ENCODE measurements around the gene KSR1.
"Not testable (repeated sequence)": the region's sequence is repeated elsewhere in the genome, so short reads cannot be mapped to it uniquely, and the experiment has no call there.

KSR1 gene

DNA sequence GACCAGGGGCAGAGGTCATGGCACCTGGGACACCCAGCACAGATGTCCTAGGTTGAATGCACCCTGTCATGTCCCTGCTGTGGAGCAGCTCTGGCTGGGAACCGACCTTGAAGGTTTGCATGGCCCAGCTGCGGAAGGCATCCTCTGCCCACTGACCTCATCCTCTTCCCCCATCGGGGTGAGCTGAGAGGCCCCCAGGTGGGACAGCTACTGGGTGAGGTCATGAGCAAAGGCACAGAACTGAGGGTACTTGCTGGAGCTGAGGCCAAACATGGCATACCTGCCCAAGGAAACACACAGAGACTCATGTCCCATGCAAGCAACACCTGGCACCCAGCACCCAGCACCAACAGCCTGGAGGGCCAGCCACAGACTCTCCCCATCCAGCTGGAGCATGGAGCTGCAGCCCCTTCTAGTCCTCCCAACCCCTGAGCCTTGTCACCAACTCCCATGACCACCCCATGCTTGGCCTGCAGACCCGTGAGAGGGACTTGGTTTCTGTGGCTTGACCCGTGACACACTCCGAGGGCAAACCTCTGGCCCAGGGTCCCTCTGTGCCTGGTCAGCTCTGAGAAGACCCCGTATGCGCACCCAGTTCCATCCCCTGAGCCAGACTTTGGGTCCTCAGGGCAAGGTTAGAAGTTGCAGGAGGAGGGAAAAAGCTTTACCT, 207.8 kb downstream of the KSR1 start:
- no peak for TF ChIP-seq BHLHE40 (IDR thresholded peaks at IDR 0.05; ENCODE audit: borderline replicate concordance)
- TF ChIP-seq L3MBTL2 (conservative IDR thresholded peaks at IDR 0.05) = no peak
- no peak for TF ChIP-seq SUZ12 (IDR thresholded peaks at IDR 0.05)
- TF ChIP-seq HDGF (IDR thresholded peaks at IDR 0.05; ENCODE audit: borderline replicate concordance) = no peak
- no peak for TF ChIP-seq ARNT (IDR thresholded peaks at IDR 0.05)
- TF ChIP-seq LEF1 (IDR thresholded peaks at IDR 0.05; ENCODE audit: borderline replicate concordance) = no peak
- no peak for TF ChIP-seq TARDBP (IDR thresholded peaks at IDR 0.05)
- no peak for TF ChIP-seq CTBP1 (IDR thresholded peaks at IDR 0.05; ENCODE audit: borderline replicate concordance)
- TF ChIP-seq FOXM1 (IDR thresholded peaks at IDR 0.05; ENCODE audit: borderline replicate concordance) = no peak
- no peak for TF ChIP-seq FOXK2 (IDR thresholded peaks at IDR 0.05)
- no peak for DNase-seq (ENCODE audit: extremely low spot score)
- POLR2A ChIA-PET = no interaction called here
- CTCF ChIA-PET = interaction anchor here (0.6 to 2.8 kb wide), 3 partner anchors 9 to 92 kb away, joined by 3 to 7 read pairs (median 3); no protein-coding TSS in a partner anchor

DNA sequence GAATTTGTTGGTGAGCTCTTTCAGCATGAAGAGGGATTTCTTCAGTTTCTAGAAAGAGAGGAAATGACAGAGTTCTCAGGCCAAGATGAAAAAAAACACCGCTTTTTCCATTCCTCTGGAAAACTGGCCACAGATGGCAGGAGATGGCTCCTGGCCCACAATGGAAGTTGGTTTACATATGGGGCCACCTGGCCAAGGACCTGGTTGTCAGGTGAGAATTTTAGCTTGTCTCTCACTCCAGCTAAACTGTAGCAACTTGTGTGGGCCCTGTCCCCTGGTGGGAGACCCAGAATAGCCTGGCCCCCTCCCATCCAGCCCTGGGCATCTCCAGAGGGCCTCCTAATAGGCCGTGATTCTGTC, 208.3 kb downstream of the KSR1 start:
- ChIA-PET CTCF (interaction anchor here (0.6 to 2.8 kb wide), 3 partner anchors 10 to 92 kb away, joined by 3 to 7 read pairs (median 3); no protein-coding TSS in a partner anchor), POLR2A (no interaction called here)

DNA sequence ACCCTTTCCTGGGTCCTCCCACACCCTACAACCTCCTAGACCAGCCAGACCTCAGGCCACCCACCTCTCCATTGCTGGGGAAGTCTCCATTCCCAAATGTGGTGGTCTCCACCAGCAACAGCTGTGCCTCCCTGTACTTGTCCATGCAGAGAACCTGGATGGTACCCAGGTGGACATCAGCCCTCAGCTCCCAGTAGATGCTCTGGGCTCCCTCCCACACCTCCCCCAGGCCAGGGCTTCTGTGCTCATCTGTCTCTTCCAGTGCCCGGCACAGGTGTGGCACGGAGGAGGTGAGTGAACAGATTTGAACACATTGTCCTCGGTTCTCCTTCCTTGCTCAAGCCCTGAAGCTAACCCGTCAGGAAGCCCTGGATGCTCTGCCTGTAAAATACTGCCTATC, 209.3 kb downstream of the KSR1 start:
- no peak for DNase-seq (ENCODE audit: extremely low spot score)
- ChIA-PET CTCF (interaction anchor here (0.7 kb wide), 1 partner anchor 94 kb away, joined by 3 read pairs; no protein-coding TSS in a partner anchor), POLR2A (no interaction called here)
- no peak for TF ChIP-seq FOXM1 (IDR thresholded peaks at IDR 0.05; ENCODE audit: borderline replicate concordance)
- no peak for TF ChIP-seq ARNT (IDR thresholded peaks at IDR 0.05)
- no peak for TF ChIP-seq FOXK2 (IDR thresholded peaks at IDR 0.05)
- TF ChIP-seq NFRKB (IDR thresholded peaks at IDR 0.05) = no peak
- TF ChIP-seq HDGF (IDR thresholded peaks at IDR 0.05; ENCODE audit: borderline replicate concordance) = no peak
- TF ChIP-seq, protein P1, sequence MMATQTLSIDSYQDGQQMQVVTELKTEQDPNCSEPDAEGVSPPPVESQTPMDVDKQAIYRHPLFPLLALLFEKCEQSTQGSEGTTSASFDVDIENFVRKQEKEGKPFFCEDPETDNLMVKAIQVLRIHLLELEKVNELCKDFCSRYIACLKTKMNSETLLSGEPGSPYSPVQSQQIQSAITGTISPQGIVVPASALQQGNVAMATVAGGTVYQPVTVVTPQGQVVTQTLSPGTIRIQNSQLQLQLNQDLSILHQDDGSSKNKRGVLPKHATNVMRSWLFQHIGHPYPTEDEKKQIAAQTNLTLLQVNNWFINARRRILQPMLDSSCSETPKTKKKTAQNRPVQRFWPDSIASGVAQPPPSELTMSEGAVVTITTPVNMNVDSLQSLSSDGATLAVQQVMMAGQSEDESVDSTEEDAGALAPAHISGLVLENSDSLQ (IDR thresholded peaks at IDR 0.05) = no peak
- TF ChIP-seq LEF1 (IDR thresholded peaks at IDR 0.05; ENCODE audit: borderline replicate concordance) = no peak

More for the DNA sequence above, 208.3 kb downstream of the KSR1 start:
- DNase-seq (ENCODE audit: extremely low spot score) = no peak
- TF ChIP-seq, protein P1 (IDR thresholded peaks at IDR 0.05) = no peak
- TF ChIP-seq LEF1 (IDR thresholded peaks at IDR 0.05; ENCODE audit: borderline replicate concordance) = no peak
- TF ChIP-seq FOXM1 (IDR thresholded peaks at IDR 0.05; ENCODE audit: borderline replicate concordance) = no peak
- no peak for TF ChIP-seq ARNT (IDR thresholded peaks at IDR 0.05)
- TF ChIP-seq ELF4 (IDR thresholded peaks at IDR 0.05) = no peak
- TF ChIP-seq SUZ12 (IDR thresholded peaks at IDR 0.05) = no peak
- TF ChIP-seq L3MBTL2 (conservative IDR thresholded peaks at IDR 0.05) = no peak
- no peak for TF ChIP-seq TARDBP (IDR thresholded peaks at IDR 0.05)
- TF ChIP-seq HDGF (IDR thresholded peaks at IDR 0.05; ENCODE audit: borderline replicate concordance) = no peak
- TF ChIP-seq ZNF384 (IDR thresholded peaks at IDR 0.05) = no peak

DNA sequence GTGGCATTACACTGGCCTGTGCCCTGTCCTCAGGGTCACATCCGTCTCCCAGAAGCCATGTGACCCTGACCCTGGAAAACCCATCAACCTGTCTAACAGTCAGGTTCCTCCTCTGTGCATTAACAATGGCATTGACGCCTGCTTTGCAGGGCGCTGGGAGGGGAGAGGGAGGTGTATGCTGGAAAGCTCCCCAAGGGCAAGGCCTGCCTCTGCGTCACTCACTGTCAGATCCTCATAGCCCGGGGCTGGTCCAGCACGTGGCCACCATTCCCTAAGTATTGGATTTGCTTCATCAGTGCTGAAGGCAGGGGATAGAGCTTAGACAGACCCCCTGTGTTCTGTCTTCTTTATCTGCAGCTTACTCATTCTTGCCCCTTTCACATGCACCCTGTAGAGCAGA, 210.0 kb downstream of the KSR1 start:
- DNase-seq (ENCODE audit: extremely low spot score); POLR2A ChIA-PET: not testable (repeated sequence)
- CTCF ChIA-PET = interaction anchor here (0.7 kb wide), 1 partner anchor 93 kb away, joined by 3 read pairs; no protein-coding TSS in a partner anchor

DNA sequence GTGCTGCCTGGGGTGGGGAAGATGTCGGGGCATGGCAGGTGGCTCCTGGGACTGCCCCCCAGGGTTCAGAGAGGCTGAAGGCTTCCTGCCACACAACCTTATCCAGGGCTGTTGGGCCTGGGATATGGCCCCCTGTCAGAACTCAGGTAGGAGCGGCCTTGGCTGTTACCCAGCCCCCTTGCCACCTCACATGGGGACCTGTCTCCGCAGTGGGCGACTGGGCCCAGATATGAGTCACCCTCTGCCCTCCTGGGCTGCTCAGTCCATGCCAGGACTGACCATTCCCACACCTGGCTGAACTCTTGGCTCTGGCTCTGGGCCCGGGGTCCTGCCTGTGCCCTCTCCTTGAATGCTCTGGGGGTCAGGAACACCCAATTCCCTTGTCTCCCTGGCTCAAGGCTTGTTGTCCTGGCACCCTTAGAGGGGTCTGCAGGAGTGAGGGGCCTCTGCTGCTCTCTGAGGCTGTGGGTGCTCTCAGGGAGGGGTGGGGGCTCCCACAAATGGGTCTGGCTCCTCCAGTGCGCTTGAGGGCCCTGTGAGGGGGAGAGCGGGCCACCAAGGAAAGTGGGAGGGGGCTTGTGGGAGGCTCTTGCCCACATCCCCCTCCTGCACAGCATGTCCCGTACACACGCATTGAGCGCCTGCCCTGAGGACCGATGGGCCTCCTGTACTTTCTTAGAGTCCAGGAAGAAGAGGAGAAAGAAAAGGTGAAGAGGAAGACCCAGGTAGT, 210.7 kb downstream of the KSR1 start:
- DNase-seq (ENCODE audit: extremely low spot score) = no peak
- ChIA-PET POLR2A (no interaction called here), CTCF (no interaction called here)
- TF ChIP-seq TARDBP (IDR thresholded peaks at IDR 0.05) = no peak
- TF ChIP-seq ZNF384 (IDR thresholded peaks at IDR 0.05) = no peak
- TF ChIP-seq NFRKB (IDR thresholded peaks at IDR 0.05) = no peak
- no peak for TF ChIP-seq ARNT (IDR thresholded peaks at IDR 0.05)
- no peak for TF ChIP-seq L3MBTL2 (conservative IDR thresholded peaks at IDR 0.05)
- TF ChIP-seq LEF1 (IDR thresholded peaks at IDR 0.05; ENCODE audit: borderline replicate concordance) = no peak
- no peak for TF ChIP-seq FOXA1 (IDR thresholded peaks at IDR 0.05)

DNA sequence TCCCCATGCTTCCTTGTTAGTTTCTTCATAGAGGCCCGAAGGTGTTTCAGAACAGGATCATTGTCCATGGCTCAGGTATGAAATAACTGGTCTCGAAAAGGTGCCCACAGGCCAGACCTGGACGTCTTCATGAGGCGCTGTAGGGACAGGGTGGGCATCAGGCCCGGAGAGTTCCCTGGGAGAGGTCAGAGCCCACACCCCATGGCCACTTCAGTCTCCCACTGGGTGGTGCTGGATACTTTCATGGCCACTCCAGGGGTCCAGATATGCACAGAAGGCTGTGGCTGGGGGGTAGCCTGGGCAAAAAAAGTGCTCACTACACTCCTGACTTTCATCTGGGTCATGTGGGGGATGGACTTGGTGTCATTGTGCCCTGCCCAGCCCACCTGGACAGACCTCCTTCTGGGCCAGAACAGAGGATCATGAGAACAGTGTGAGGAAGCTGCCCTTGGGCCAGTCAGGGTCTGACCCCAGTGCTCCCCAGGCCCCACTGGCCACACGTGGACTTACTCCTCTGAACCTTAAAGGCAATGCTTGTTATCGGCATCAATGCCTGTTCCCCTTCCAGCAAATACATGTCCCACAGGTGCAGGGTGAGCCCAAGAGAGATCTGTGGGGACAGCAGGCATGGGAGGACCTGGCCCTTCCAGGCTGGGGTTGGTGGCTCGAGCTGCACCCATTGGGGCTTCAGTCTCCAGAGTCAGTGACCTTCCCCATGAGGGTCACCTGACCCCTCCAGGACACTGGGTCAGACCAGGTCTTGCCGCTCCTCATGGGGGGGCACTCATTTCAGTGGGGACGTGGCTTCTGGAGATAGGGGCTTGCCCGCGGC, 211.6 kb downstream of the KSR1 start:
- DNase-seq (ENCODE audit: extremely low spot score) = no peak
- POLR2A ChIA-PET = no interaction called here
- CTCF ChIA-PET = no interaction called here
- no peak for TF ChIP-seq FOXK2 (IDR thresholded peaks at IDR 0.05)
- no peak for TF ChIP-seq ARNT (IDR thresholded peaks at IDR 0.05)

DNA sequence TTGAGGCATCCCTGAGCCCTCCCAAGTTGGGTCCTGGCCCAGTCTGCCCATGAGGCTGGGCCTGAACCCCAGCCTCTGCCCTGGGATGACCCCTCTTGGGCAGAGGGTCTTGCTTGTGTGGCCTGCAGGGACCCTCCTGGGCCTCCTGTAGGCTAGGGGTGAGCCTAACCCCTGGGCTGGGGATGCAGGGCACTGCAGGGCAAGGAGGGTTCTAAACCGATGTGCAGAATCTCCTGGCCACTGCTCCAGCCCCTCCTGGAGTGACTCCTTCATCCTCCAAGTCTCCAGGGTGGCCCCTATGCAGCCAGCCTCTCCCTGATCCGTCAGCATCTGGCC, 212.2 kb downstream of the KSR1 start:
- POLR2A ChIA-PET = no interaction called here
- CTCF ChIA-PET = interaction anchor here (1.3 kb wide), 1 partner anchor 14 kb away, joined by 8 read pairs; no protein-coding TSS in a partner anchor
- no peak for DNase-seq (ENCODE audit: extremely low spot score)
- TF ChIP-seq NFRKB (IDR thresholded peaks at IDR 0.05) (no peak), L3MBTL2 (conservative IDR thresholded peaks at IDR 0.05) (no peak), HDGF (IDR thresholded peaks at IDR 0.05; ENCODE audit: borderline replicate concordance) (no peak), FOXK2 (IDR thresholded peaks at IDR 0.05) (no peak), SP1 (IDR thresholded peaks at IDR 0.05) (no peak), FOXM1 (IDR thresholded peaks at IDR 0.05; ENCODE audit: borderline replicate concordance) (no peak), ARNT (IDR thresholded peaks at IDR 0.05) (no peak), BHLHE40 (IDR thresholded peaks at IDR 0.05; ENCODE audit: borderline replicate concordance) (no peak)
